Left renal pelvis (tissue), 4 donors: ENCODE results near the gene RPL18. TPM values are rescaled to one million over a fixed set of nuclear protein-coding genes. Genes with fewer than 3 reads are reported as not detected.
"Not testable (repeated sequence)": the region's sequence is repeated elsewhere in the genome, so short reads cannot be mapped to it uniquely, and the experiment has no call there.

Experiments used
- DNase-seq, 4 donors: peaks; one replicate each; pipeline ENCODE4 v3.0.0-alpha.2; 2013; ENCODE audit warnings: low read depth in 4 of 4, low spot score in 3 of 4
- polyA plus RNA-seq, 4 donors: library from polyadenylated mRNA; unstranded; fragments of 120-200 nt; gene quantifications; one replicate each; pipeline ENCODE4 v1.2.1, GENCODE V29; 2013; ENCODE audit not compliant: insufficient read length in 4 of 4

RPL18 gene
- polyA plus RNA-seq, 4 donors = 1,033 to 1,349 (median 1,082) TPM

DNA sequence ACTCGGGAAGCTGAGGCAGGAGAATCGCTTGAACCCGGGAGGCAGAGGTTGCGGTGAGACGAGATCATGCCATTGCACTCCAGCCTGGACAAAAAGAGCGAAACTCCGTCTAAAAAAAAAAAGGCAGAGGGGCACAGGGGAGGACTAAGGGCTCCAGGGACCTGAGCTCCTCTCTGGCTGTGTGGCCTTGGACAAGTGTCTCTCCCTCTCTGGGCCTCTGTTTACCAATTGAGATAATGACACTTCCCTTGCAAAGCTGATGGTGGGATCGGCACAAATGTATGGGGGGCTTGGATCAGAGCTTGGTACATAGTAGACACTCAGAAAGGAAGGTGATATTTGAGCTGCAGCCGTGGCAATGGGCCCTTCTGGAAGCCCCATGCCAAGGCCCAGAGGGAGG is 23.8 kb downstream of the RPL18 start:
- DNase-seq = no peak

DNA sequence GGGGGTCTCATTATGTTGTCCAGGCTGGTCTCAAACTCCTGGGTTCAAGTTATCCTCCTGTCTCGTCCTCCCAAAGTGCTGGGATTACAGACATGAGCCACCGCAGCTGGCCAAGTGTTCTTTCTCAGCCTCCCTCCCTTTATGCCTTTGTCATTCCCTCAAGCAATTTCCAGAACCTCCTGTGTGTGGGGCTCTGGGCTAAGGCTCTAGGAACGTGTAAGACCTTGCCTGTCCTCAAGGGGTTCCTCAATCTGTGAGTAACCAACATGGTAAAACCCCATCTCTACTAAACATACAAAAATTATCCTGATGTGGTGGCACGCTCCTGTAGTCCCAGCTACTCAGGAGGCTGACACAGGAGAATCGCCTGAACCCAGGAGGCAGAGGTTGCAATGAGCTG is 28.0 kb downstream of the RPL18 start:
- DNase-seq = no peak

DNA sequence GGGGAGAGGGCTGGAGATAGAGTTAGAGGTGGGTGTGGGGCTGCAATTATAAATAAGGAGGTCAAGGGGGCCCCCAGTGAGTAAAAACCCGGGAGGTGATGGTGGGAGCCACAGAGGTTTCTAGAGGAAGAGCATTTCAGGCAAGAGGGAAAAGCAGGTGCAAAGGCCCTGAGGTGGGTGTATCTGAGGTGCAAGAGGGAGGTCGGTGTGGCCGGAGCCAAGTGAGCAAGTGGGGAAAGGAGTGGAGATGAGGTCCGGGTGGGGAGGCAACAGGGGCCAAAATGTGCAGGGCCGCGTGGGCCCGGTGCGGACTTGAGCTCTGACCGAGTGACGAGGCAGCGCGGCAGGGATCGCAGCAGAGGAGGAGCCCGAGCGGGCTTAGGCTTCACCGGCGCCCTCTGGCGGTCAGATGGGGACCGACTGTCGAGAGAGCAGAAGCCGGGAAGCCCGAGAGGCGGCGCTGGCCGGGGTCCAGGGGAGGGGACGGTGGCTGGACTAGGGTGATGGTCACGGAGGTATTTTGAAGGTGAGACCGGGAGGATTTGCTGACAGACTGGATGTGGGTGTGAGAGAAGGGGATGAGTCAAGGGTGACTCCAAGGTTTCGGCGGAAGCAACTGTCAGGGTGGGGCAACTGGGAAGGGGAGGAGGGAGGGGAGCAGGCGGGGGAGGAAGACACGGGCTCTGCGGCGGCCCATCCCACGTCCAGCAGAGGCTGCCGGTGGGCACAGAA is 30.1 kb downstream of the RPL18 start:
- peak; percentile 61 to 73 (median 67) for DNase-seq

DNA sequence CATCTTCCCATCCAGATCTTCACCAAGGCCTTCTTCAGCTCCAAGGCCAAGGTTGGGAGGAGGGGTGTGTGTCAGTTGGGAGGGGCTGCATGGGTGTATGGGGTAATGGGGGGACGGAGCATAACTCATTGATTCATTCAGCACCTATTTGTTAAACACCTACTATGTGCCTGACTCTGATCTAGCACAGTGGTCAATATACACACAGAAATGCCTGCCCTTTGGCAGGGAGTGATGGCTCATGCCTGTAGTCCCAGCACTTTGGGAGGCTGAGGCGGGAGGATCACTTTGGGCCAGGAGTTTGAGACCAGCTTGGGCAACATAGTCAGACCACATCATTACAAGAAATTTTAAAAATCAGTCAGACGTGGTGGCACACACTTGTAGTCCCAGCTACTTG is 31.6 kb downstream of the RPL18 start:
- DNase-seq = no peak

DNA sequence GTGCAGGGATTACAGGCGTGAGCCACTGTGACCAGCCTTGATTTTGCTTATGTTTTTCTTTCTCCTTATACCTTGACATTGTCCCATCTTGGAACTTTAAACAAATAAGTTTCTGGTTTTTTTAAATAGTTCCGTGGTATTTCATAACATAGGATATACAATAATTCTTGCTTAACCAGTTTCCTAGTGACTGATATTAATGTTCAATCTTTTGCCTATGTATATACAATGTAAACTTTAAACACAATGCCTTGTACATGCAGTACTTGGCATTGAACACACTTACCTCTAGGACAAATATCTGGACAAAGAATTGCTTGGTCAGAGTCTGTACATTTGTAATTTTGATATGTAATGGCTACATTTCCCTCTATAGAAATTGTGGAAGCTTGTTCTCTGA is 36.8 kb downstream of the RPL18 start:
- DNase-seq = no peak

DNA sequence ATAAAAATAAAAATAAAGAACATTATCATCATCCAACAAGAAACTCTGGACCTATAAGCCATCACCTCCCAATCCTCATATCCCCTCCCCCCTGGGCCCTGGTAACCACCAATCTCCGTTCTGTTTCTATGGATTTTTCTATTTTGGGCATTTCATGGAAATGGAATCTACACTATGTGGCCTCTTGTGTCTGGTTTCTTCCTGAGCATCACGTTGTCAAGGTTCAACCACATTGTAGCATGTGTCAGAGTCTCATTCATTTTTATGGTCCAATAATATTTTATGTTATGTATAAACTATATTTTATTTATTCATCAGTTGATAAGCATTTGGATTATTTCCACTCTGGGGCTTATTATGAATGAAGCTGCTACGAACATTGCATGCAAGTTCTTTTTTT is 40.1 kb downstream of the RPL18 start:
- no peak for DNase-seq

DNA sequence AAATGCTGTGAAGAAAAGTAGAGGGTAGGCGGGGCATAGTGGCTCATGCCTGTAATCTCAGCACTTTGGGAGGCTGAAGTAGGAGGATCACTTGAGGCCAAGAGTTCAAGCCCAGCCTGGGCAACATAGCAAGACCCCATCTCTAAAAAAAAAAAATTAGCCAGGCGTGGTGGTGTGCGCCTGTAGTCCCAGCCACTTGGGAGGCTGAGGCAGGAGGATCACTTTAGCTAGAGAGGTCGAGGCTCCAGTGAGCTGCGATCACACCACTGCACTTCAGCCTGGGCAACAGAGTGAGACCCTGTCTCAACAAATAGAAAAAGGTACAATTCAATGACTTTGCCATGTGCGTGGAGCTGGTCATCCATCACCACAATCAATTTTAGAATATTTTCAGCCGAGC is 41.1 kb downstream of the RPL18 start:
- DNase-seq = not testable (repeated sequence)

DNA sequence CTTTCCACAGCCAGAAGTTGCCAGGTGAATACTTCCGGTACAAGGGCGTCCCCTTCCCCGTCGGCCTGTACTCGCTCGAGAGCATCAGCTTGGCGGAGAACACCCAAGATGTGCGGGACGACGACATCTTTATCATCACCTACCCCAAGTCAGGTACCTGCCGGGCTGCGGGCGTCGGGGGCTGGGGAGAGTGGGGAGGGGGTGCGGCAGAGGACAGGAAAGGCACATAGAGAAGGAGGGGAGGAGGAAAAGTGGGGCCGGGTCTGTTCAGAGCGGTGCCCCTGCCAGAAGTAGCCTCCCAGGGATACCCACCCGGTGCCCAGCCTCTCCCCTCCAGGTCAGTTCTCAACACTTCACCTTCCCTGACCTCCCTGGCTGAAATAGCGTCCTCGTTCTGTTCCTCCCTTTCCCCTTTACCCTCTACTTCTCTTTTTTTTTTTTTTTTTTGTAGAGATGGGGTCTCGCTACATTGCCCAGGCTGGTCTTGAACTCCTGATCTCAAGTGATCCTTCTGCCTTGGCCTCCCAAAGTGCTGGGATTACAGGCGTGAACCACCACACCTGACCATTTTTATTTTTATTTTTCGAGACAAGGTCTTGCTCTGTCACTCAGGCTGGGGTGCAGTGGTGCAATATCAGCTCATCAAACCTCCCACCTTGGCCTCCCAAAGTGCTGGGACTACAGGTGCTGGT is 42.9 kb downstream of the RPL18 start:
- DNase-seq = no peak

DNA sequence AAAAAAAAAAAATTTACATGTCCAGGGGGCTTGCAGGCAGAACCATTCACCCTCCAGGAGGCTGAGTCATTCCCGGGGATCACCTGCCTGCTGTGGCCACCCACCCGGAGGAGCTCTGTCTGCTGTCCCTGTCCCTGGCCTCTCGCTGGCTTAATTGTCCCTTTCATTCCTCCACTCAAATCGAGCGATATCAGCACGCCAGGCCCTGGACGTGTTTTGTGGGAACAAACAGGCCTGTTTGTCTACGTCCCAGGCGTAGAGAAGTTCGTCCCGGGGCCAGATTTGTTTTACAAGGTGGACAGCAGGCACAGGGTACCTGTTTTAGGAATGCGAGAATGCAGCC is 45.8 kb downstream of the RPL18 start:
- no peak for DNase-seq

DNA sequence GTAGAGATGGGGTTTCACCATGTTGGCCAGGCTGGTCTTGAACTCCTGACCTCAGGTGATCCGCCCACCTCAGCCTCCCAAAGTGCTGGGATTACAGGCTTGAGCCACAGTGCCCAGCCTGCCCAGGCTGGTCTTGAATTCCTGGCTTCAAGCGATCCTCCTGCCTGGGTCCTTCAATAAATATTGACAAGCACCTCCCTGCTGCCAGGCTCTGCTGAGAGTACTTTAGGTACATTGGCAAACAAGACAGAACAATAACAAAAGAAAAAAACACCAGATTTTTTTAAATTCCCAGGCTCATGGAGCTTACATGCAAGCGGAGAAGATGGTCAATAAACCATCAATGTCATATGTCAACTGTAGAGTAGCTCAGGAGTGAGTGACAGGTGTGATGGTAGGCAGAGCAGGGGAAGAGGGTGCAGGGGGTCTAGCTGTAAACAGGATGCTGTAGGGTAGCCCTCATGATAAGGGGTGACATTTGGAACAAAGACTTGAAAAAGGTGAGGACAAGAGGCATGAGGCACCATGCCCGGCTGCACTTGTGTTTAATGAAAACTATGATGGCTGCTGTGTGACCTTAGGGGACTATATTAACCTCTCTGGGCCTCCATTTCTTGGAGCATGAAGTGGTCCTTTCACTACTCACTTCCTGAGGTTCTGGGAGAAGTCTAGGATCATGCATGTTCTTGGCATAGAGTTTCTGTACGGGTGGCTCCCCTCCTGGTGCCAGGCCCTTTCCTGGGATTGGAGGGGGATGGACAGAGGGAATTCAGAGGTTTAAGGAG is 47.4 kb downstream of the RPL18 start:
- DNase-seq = no peak

DNA sequence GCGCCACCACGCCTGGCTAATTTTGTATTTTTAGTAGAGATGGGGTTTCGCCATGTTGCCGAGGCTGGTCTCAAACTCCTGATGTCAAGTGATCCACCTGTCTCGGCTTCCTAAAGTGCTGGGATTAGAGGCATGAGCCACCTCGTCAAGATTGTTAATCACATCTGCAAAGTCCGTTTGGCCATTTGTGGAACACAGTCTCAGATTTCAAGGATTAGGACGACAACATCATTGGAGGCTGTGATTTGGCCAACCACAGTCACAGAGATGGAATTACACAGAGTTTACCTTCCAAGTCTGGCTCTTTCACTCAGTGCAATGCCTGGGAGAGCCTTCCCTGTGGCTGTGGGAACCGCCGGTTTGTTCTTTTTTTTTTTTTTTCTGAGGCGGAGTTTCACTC is 49.2 kb downstream of the RPL18 start:
- DNase-seq = no peak

DNA sequence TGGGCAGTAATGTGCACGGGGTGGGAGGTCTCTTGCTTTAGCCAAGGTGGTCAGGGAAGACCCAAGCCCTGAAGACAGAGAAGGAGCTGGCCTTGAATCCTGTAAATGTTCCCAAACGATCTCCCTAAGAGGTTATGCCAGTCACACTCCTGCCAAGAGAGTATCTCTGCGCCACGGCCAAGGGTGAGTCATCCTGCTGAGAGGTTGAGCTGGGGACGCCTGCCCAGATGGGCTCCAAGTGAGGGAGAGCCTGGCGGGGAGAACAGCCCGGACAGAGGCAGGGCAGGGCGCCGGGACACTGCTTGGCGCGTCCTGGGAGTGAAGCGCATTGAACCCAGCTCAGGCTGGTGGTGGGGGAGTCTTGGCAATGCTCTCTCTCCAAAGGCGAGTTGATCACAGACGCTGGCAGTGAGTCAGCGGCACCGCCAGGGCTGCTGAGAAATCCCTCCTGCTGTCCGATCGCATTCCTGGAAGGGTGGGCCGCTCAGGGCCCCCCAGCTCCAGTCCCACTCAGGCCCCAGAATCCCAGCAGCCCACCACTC is 50.6 kb downstream of the RPL18 start:
- DNase-seq = no peak

Other genes starting within 250 kb of the RPL18 start
- 100 to 1,000 TPM; 203 to 255 (median 230) TPM for gene KDELR1, start 227.6 kb downstream of the RPL18 start, polyA plus RNA-seq
- 1 to 10 TPM in 1 of 4 donors, under 1 TPM in 3; 0.54 to 2.2 (median 0.67) TPM for gene GRIN2D, start 225.5 kb downstream of the RPL18 start, polyA plus RNA-seq
- 10 to 100 TPM; 18.0 to 28.1 (median 24.7) TPM for gene GRWD1, start 173.2 kb downstream of the RPL18 start, polyA plus RNA-seq
- 1 to 10 TPM in 1 of 4 donors, under 1 TPM in 3; 0.54 to 1.2 (median 0.85) TPM for gene KCNJ14, start 163.6 kb downstream of the RPL18 start, polyA plus RNA-seq
- gene CYTH2, start 149.8 kb downstream of the RPL18 start, polyA plus RNA-seq = 100 to 1,000 TPM in 1 of 4 donors, 10 to 100 TPM in 3; 72.4 to 106 (median 78.0) TPM
- 1 to 10 TPM in 3 of 4 donors, under 1 TPM in 1; 0.41 to 5.3 (median 2.0) TPM for gene LMTK3, start 107.3 kb downstream of the RPL18 start, polyA plus RNA-seq
- under 1 TPM; 0.10 to 0.60 (median 0.39) TPM for gene SULT2B1, start 67.0 kb downstream of the RPL18 start, polyA plus RNA-seq
- gene SPACA4, start 12.4 kb downstream of the RPL18 start, polyA plus RNA-seq = under 1 TPM in 1 of 4 donors, not detected in 3; 0.15 TPM
- gene FAM83E, start 4.1 kb downstream of the RPL18 start, polyA plus RNA-seq = 1 to 10 TPM in 2 of 4 donors, under 1 TPM in 1, not detected in 1; 0.79 to 3.4 (median 1.9) TPM
- 10 to 100 TPM in 3 of 4 donors, 1 to 10 TPM in 1; 8.4 to 34.8 (median 17.7) TPM for gene SPHK2, start 328 bp upstream of the RPL18 start, polyA plus RNA-seq
- gene DBP, start 18.2 kb upstream of the RPL18 start, polyA plus RNA-seq = 10 to 100 TPM in 3 of 4 donors, 1 to 10 TPM in 1; 9.8 to 17.3 (median 13.9) TPM
- gene CA11, start 27.0 kb upstream of the RPL18 start, polyA plus RNA-seq = 10 to 100 TPM; 18.2 to 58.7 (median 27.4) TPM
- gene NTN5, start 53.8 kb upstream of the RPL18 start, polyA plus RNA-seq = 1 to 10 TPM in 2 of 4 donors, under 1 TPM in 2; 0.83 to 1.9 (median 1.2) TPM
- 1 to 10 TPM; 1.3 to 4.5 (median 2.5) TPM for gene FUT2, start 76.8 kb upstream of the RPL18 start, polyA plus RNA-seq
- 10 to 100 TPM in 1 of 4 donors, 1 to 10 TPM in 3; 4.5 to 13.3 (median 8.5) TPM for gene MAMSTR, start 100.5 kb upstream of the RPL18 start, polyA plus RNA-seq
- 10 to 100 TPM; 11.5 to 17.3 (median 13.1) TPM for gene RASIP1, start 121.4 kb upstream of the RPL18 start, polyA plus RNA-seq
- under 1 TPM; 0.08 to 0.53 (median 0.37) TPM for gene IZUMO1, start 127.7 kb upstream of the RPL18 start, polyA plus RNA-seq
- 1 to 10 TPM in 3 of 4 donors, under 1 TPM in 1; 0.67 to 3.5 (median 3.2) TPM for gene FUT1, start 133.5 kb upstream of the RPL18 start, polyA plus RNA-seq
- gene FGF21, start 136.3 kb upstream of the RPL18 start, polyA plus RNA-seq = not detected
- 10 to 100 TPM; 19.5 to 58.6 (median 32.0) TPM for gene BCAT2, start 191.9 kb upstream of the RPL18 start, polyA plus RNA-seq
- 10 to 100 TPM in 3 of 4 donors, 1 to 10 TPM in 1; 8.3 to 38.2 (median 26.3) TPM for gene HSD17B14, start 217.3 kb upstream of the RPL18 start, polyA plus RNA-seq
- gene PLEKHA4, start 249.4 kb upstream of the RPL18 start, polyA plus RNA-seq = 10 to 100 TPM; 19.8 to 60.5 (median 27.7) TPM